ENCODE data around the gene BUB3.

DNA sequence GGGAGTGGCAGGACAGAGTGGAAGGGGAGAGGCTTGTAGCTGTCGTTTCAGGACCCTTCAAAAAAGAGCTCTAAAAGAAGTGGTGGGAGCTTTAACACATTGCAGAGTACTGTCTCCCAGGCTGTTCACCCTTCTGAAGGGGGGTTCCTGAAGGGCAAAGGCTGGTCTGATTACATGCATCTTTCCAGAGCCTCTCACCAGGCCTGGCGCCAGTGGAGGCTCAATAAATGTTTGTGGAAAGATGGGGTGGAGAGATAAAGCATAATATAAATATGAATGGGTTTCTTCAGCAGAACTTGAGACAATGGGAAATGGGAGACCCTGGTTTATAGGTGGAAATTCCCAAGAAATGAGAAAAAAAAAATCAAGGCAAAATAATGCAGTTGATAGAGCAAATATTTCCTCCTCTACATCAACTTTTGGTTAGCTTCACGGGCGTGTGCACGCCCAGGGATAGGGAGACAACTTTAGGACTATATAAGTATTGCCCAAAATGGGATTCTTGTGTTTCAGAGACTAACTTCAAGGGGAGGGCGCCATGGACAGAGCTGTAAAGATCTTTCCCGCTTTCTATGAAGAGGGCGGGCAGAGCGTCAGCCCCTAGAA is 613 bp upstream of the BUB3 start:
- TF ChIP-seq EP300 (IDR thresholded peaks at IDR 0.05) = no peak
- TF ChIP-seq, protein P1, sequence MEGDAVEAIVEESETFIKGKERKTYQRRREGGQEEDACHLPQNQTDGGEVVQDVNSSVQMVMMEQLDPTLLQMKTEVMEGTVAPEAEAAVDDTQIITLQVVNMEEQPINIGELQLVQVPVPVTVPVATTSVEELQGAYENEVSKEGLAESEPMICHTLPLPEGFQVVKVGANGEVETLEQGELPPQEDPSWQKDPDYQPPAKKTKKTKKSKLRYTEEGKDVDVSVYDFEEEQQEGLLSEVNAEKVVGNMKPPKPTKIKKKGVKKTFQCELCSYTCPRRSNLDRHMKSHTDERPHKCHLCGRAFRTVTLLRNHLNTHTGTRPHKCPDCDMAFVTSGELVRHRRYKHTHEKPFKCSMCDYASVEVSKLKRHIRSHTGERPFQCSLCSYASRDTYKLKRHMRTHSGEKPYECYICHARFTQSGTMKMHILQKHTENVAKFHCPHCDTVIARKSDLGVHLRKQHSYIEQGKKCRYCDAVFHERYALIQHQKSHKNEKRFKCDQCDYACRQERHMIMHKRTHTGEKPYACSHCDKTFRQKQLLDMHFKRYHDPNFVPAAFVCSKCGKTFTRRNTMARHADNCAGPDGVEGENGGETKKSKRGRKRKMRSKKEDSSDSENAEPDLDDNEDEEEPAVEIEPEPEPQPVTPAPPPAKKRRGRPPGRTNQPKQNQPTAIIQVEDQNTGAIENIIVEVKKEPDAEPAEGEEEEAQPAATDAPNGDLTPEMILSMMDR (IDR thresholded peaks at IDR 0.05) = no peak
